ENCODE data around the gene PRSS48.
"Not testable (repeated sequence)": the region's sequence is repeated elsewhere in the genome, so short reads cannot be mapped to it uniquely, and the experiment has no call there.

Gene PRSS48

GRCh38 chr4:151276787-151277562 is at the start of gene PRSS48:
Gene PRSS48 (plus strand): TSS chr4:151277161. CDS start chr4:151277173, 12 bp downstream.
- DNase-seq (ENCODE audit: extremely low spot score) = peak; percentile 58
- ChIA-PET CTCF (interaction anchor here (1.0 to 5.6 kb wide), 14 partner anchors 10 to 343 kb away, joined by 3 to 39 read pairs (median 4); no protein-coding TSS in a partner anchor), POLR2A (no interaction called here)

GRCh38 chr4:151227172-151227571 is 49.8 kb upstream of the PRSS48 start:
- DNase-seq (ENCODE audit: extremely low spot score) = no peak
- POLR2A ChIA-PET = no interaction called here
- no peak for TF ChIP-seq CTCF (IDR thresholded peaks at IDR 0.05; ENCODE audit: control extremely low read depth, extremely low read depth, low read depth, missing control alignments)
- CTCF ChIA-PET = no interaction called here

More at GRCh38 chr4:151276787-151277562, at the start of gene PRSS48:
- peak; percentile 67 for TF ChIP-seq CTCF (IDR thresholded peaks at IDR 0.05; ENCODE audit: control extremely low read depth, extremely low read depth, low read depth, missing control alignments)

GRCh38 chr4:151227731-151228130 is 49.2 kb upstream of the PRSS48 start:
- POLR2A ChIA-PET = no interaction called here
- CTCF ChIA-PET = no interaction called here
- TF ChIP-seq CTCF (IDR thresholded peaks at IDR 0.05; ENCODE audit: control extremely low read depth, extremely low read depth, low read depth, missing control alignments) = no peak
- no peak for DNase-seq (ENCODE audit: extremely low spot score)

GRCh38 chr4:151228189-151229119 is 48.5 kb upstream of the PRSS48 start:
- TF ChIP-seq CTCF (IDR thresholded peaks at IDR 0.05; ENCODE audit: control extremely low read depth, extremely low read depth, low read depth, missing control alignments) = no peak
- ChIA-PET POLR2A (no interaction called here), CTCF (no interaction called here)
- no peak for DNase-seq (ENCODE audit: extremely low spot score)

- ChIA-PET POLR2A (interaction anchor here (0.6 kb wide), 1 partner anchor 97 kb away, joined by 11 read pairs; no protein-coding TSS in a partner anchor), CTCF (no interaction called here)
- DNase-seq (ENCODE audit: extremely low spot score) = no peak
- TF ChIP-seq CTCF (IDR thresholded peaks at IDR 0.05; ENCODE audit: control extremely low read depth, extremely low read depth, low read depth, missing control alignments) = no peak
Observed at GRCh38 chr4:151231915-151232595, 44.9 kb upstream of the PRSS48 start.

GRCh38 chr4:151233600-151233999 is 43.4 kb upstream of the PRSS48 start:
- CTCF ChIA-PET = no interaction called here
- no peak for TF ChIP-seq CTCF (IDR thresholded peaks at IDR 0.05; ENCODE audit: control extremely low read depth, extremely low read depth, low read depth, missing control alignments)
- no peak for DNase-seq (ENCODE audit: extremely low spot score)
- POLR2A ChIA-PET = no interaction called here

GRCh38 chr4:151235373-151235772 is 41.6 kb upstream of the PRSS48 start:
- DNase-seq (ENCODE audit: extremely low spot score); POLR2A ChIA-PET: not testable (repeated sequence)
- CTCF ChIA-PET = interaction anchor here (1.4 kb wide), 1 partner anchor 9 kb away, joined by 3 read pairs; no protein-coding TSS in a partner anchor

Measured in GM10248 (cell line).